ENCODE data around the gene SERPINI2.

- TF ChIP-seq, protein P1, sequence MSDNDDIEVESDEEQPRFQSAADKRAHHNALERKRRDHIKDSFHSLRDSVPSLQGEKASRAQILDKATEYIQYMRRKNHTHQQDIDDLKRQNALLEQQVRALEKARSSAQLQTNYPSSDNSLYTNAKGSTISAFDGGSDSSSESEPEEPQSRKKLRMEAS (IDR thresholded peaks at IDR 0.05), result no peak
- TF ChIP-seq CREB1 (IDR thresholded peaks at IDR 0.05; ENCODE audit: low read depth) (no peak), EP300 (IDR thresholded peaks at IDR 0.05; ENCODE audit: borderline replicate concordance) (no peak)
Observed at GRCh38 chr3:167396075-167396474, 77.8 kb downstream of the SERPINI2 start.

All from Ishikawa (cell line).